GM18526 (cell line): ENCODE measurements around the gene TRA2A.

Source experiments
- POLR2A ChIP-seq: IDR thresholded peaks from 3 replicates; pipeline ENCODE4 v1.6.1; 2011; ENCODE audit not compliant: insufficient read length; ENCODE audit errors: extremely low read depth

Gene TRA2A

DNA sequence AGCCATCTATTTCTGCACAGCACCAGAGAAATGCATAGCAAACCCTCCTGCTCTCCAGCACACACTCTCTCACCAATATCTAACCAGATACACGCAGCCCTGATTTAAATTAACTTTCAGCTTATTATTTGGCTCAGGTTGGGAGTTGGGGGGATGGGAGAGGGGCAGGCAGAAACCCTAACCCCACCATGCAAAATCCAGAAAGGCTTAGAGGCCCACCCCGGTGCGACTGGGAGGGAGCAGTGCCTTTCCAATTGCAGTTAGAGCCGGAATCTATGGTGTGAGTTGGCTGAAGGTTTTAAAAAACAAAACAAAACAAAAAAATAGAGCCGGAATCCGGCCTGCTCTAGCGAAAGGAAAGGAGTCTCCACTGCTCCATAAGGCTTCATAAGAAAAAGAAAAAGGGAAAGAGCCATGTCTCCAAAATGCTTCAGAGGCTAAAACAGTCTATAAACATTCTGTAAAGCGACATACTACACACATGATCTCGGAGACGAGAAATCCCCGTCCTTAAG, 64.4 kb downstream of the TRA2A start:
- TF ChIP-seq POLR2A, result no peak

DNA sequence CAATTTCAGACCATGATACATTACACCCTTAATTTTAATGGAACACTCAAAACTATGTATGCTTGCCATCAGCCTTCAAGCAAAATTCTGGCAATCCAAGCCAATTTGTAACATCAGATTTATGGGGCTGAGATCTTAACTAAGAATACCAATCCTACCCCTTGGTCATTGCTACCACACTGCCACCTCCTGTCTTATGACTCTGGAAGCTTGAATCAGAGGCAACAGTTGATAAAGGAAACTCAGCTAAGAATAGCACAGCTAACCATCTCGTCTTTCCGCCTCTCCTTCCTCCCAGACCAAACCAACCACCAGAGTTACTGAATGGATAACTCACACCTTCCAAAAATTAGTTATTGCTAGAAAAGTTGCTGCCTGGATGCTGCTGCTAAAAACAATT, 68.9 kb downstream of the TRA2A start:
- TF ChIP-seq POLR2A, result no peak

DNA sequence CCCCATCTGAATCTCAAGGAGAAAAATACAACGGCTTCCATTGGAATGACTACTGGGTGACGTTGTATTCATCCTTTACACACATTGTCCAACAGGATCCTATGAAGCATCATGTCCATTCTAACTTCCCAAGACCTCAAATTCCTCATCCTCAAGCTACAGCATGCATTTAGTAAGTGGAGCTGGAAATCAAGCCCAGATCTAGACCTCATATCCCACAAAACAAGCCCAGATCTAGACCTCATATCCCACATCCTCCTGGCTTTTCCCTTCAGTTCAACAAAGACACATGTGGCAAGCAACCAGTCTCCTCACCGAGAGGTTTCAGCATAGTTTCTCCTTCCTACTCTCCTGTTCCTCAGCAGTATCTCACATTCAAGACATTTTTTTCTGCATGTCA, 73.7 kb downstream of the TRA2A start:
- no peak for TF ChIP-seq POLR2A

DNA sequence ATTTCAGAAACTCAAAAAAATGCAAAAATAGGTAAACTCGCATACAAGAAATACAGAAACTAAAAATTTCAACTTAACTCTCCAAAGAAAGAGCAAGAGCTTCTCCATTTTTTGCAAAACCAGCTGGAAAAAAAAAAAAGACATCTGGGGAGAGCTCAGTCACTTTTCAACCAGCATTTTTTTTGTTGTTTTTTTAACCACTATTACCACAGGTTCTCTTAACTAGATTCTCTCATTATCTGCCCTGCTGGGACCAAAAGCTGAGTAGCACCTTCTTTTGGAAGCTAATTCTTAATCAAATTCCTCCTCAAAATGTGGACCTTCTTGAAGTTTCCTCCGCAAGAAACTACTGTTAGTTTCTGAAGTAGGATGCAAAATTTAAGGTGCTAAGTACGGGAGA, 75.7 kb downstream of the TRA2A start:
- TF ChIP-seq POLR2A, result no peak

DNA sequence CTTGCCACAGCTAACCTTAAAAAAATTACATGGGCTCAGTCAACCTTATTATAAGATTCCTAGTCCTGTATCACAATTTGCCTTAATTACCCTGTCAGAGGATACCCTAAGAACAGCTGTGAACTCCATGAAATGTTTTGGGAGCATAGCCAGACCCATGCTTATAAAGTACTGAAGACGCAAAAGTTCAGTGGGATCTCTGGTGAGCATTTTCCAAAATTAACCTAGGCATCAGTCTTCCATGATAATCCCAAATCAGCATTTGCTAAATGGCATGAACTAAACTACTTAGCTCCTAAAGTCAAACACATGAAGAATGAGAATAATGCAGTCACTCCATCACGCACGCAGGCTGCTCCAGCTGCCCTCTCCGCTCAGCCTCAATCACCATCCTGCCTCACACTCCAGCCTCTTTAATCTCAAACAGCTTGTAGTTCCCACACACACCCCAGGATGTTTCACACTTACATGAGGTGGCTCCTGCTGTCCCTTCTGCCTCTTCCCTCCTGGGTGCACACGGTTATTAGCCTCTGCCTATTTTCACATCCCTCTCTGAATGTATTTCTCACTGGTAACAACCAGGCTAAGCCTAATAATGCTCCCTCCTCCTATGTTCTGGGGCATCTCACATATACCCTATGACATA, 76.8 kb downstream of the TRA2A start:
- no peak for TF ChIP-seq POLR2A
